ENCODE measurements around the gene CRISP1. TPM values are rescaled to one million over a fixed set of nuclear protein-coding genes. Genes with fewer than 3 reads are reported as not detected.

CRISP1 gene
- total and polyA plus RNA-seq, 12 donors, result not detected

GRCh38 chr6:49912196-49912595 is 45.9 kb upstream of the CRISP1 start:
- H3K27ac ChIP-seq, result no peak overlapping the region
- intact Hi-C loops (cut with DNase I), result no loop called here
- H3K27me3 ChIP-seq, result no peaks in the 10 kb centered on the region
- DNase-seq, result no peak
- no peak for TF ChIP-seq CTCF (IDR thresholded peaks at IDR 0.05)
- TF ChIP-seq POLR2A (IDR thresholded peaks at IDR 0.05), result no peak
- H3K9me3 ChIP-seq (replicated peaks in 1 of 3), result no peaks in the 10 kb centered on the region
- no peak overlapping the region for H3K4me3 ChIP-seq
- H3K36me3 ChIP-seq (replicated peaks in 1 of 2), result no peaks in the 10 kb centered on the region
- WGBS, 4 donors, result 70 to 87% (median 79%) methylated on average over 1 of the region's 1 CpG
- peaks cover 0 to 7% of the 10 kb centered on the region in 2 donors for H3K4me1 ChIP-seq (replicated peaks in 1 of 2)

GRCh38 chr6:49911252-49911651 is 44.9 kb upstream of the CRISP1 start:
- no peaks in the 10 kb centered on the region for H3K27me3 ChIP-seq
- intact Hi-C loops (cut with DNase I), result no loop called here
- H3K4me1 ChIP-seq (replicated peaks in 1 of 2), result peaks cover 0 to 7% of the 10 kb centered on the region in 2 donors
- no peak for DNase-seq
- H3K4me3 ChIP-seq, result no peak overlapping the region
- WGBS, 4 donors, result 85 to 91% (median 90%) methylated on average over 2 of the region's 2 CpGs
- H3K9me3 ChIP-seq (replicated peaks in 1 of 3), result no peaks in the 10 kb centered on the region
- no peak for TF ChIP-seq POLR2A (IDR thresholded peaks at IDR 0.05)
- TF ChIP-seq CTCF (IDR thresholded peaks at IDR 0.05), result no peak
- H3K27ac ChIP-seq, result no peak overlapping the region
- no peaks in the 10 kb centered on the region for H3K36me3 ChIP-seq (replicated peaks in 1 of 2)

- Histone ChIP-seq H3K4me3 (no peak overlapping the region), H3K27me3 (no peaks in the 10 kb centered on the region), H3K27ac (no peak overlapping the region), H3K9me3 (replicated peaks in 1 of 3) (no peaks in the 10 kb centered on the region), H3K36me3 (replicated peaks in 1 of 2) (no peaks in the 10 kb centered on the region), H3K4me1 (replicated peaks in 1 of 2) (peaks cover 0 to 2% of the 10 kb centered on the region in 2 donors)
- no peak for TF ChIP-seq CTCF (IDR thresholded peaks at IDR 0.05)
- TF ChIP-seq POLR2A (IDR thresholded peaks at IDR 0.05), result no peak
- no peak for DNase-seq
- intact Hi-C loops (cut with DNase I), result no loop called here
- WGBS, 4 donors, result 19 to 40% (median 24%) methylated on average over 2 of the region's 2 CpGs
Observed at GRCh38 chr6:49909563-49909962, 43.2 kb upstream of the CRISP1 start.

GRCh38 chr6:49906526-49906925 is 40.2 kb upstream of the CRISP1 start:
- 64 to 80% (median 75%) methylated on average over 1 of the region's 1 CpG for WGBS, 4 donors
- intact Hi-C loops (cut with DNase I), result no loop called here
- H3K36me3 ChIP-seq (replicated peaks in 1 of 2), result no peaks in the 10 kb centered on the region
- TF ChIP-seq POLR2A (IDR thresholded peaks at IDR 0.05), result no peak
- H3K4me3 ChIP-seq, result no peak overlapping the region
- no peaks in the 10 kb centered on the region for H3K9me3 ChIP-seq (replicated peaks in 1 of 3)
- H3K27ac ChIP-seq, result no peak overlapping the region
- H3K4me1 ChIP-seq (replicated peaks in 1 of 2), result no peaks in the 10 kb centered on the region
- no peaks in the 10 kb centered on the region for H3K27me3 ChIP-seq
- peak in 1 of 7 donors; percentile 9 for DNase-seq

- no peak overlapping the region for H3K27ac ChIP-seq
- WGBS, 4 donors, result 76 to 79% (median 77%) methylated on average over 2 of the region's 2 CpGs
- DNase-seq, result no peak
- H3K27me3 ChIP-seq, result no peaks in the 10 kb centered on the region
- no peaks in the 10 kb centered on the region for H3K4me1 ChIP-seq (replicated peaks in 1 of 2)
- H3K36me3 ChIP-seq (replicated peaks in 1 of 2), result no peaks in the 10 kb centered on the region
- intact Hi-C loops (cut with DNase I), result no loop called here
- no peak for TF ChIP-seq POLR2A (IDR thresholded peaks at IDR 0.05)
- no peak for TF ChIP-seq CTCF (IDR thresholded peaks at IDR 0.05)
- no peak overlapping the region for H3K4me3 ChIP-seq
- H3K9me3 ChIP-seq (replicated peaks in 1 of 3), result no peaks in the 10 kb centered on the region
Observed at GRCh38 chr6:49905296-49905695, 39.0 kb upstream of the CRISP1 start.

Measured in adrenal gland (tissue), 12 donors.